GM19035 (cell line): Measurements from ENCODE around the gene SPRYD3.
"Not testable (repeated sequence)": the region's sequence is repeated elsewhere in the genome, so short reads cannot be mapped to it uniquely, and the experiment has no call there.

Source experiments
- ATAC-seq: cut with Tn5 transposase; IDR thresholded peaks from one replicate; pipeline ENCODE4 v1.9.1; 2021; ENCODE audit not compliant: unreplicated experiment

Gene SPRYD3

GRCh38 chr12:53079226-53080117, at the start of gene SPRYD3:
TSS of gene SPRYD3 (minus strand) at chr12:53079390. CDS start at chr12:53079333, 57 bp downstream.
- ATAC-seq = peak; percentile 98

- no peak for ATAC-seq
Observed at GRCh38 chr12:53127169-53127568, 48.0 kb upstream of the SPRYD3 start.

- ATAC-seq = no peak
Observed at GRCh38 chr12:53124352-53124723, 45.1 kb upstream of the SPRYD3 start.

- ATAC-seq = no peak
Observed at GRCh38 chr12:53123578-53124351, 44.6 kb upstream of the SPRYD3 start.

- no peak for ATAC-seq
Observed at GRCh38 chr12:53122961-53123468, 43.8 kb upstream of the SPRYD3 start.

- no peak for ATAC-seq
Observed at GRCh38 chr12:53120685-53121525, 41.7 kb upstream of the SPRYD3 start.

- no peak for ATAC-seq
Observed at GRCh38 chr12:53118751-53119300, 39.6 kb upstream of the SPRYD3 start.

- no peak for ATAC-seq
Observed at GRCh38 chr12:53115891-53116648, 36.9 kb upstream of the SPRYD3 start.

GRCh38 chr12:53115112-53115890, 36.1 kb upstream of the SPRYD3 start:
- ATAC-seq = no peak

- no peak for ATAC-seq
Observed at GRCh38 chr12:53113951-53114350, 34.8 kb upstream of the SPRYD3 start.

- no peak for ATAC-seq
Observed at GRCh38 chr12:53113136-53113705, 34.0 kb upstream of the SPRYD3 start.

GRCh38 chr12:53112431-53112830, 33.2 kb upstream of the SPRYD3 start:
- ATAC-seq = not testable (repeated sequence)

GRCh38 chr12:53107122-53107521, 27.9 kb upstream of the SPRYD3 start:
- ATAC-seq = no peak

GRCh38 chr12:53105712-53106439, 26.7 kb upstream of the SPRYD3 start:
- no peak for ATAC-seq

- no peak for ATAC-seq
Observed at GRCh38 chr12:53105256-53105655, 26.1 kb upstream of the SPRYD3 start.

GRCh38 chr12:53103860-53104305, 24.7 kb upstream of the SPRYD3 start:
- ATAC-seq = no peak

- no peak for ATAC-seq
Observed at GRCh38 chr12:53102883-53103807, 24.0 kb upstream of the SPRYD3 start, which contains the start of gene SOAT2. TSS of gene SOAT2 (plus strand) at chr12:53103486. CDS start at chr12:53103578, 92 bp downstream.
